Stimulated activated CD4-positive, alpha-beta T cell treated with anti-CD3 and anti-CD28 coated beads, Interleukin-4, amount 100 ng/mL, for 48 hours (primary cell): Measurements from ENCODE around the gene PKD1.

Experiments
- DNase-seq, 2 donors: peaks; one replicate each; pipeline ENCODE4 v3.0.0-alpha.2; 2020; ENCODE audit warnings: low read depth in 2 of 2

PKD1 gene

GRCh38 chr16:2074071-2074470 lies 61.6 kb downstream of the PKD1 start:
- no peak for DNase-seq

DNA sequence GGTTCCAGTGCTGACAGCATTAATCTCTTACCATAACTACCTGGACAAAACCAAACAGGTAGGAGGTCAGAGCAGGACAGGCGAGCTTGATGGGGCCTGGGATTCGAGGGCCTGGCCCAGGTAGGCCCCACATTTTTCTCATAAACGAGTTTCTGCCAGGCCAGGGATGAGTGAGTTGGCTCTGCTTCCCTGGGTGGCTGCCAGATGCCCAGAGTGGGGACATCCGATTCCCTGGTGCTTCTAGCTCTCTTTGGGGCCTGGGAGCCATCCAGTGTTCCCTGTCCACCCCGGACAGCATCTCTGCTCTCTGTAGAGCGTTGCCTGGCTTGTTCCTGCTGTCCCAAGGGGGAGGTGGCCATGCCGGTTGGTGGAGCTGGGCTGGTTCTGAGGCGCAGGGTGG lies 62.8 kb downstream of the PKD1 start:
- no peak for DNase-seq

- DNase-seq: no peak
Observed at GRCh38 chr16:2071454-2072202, 64.1 kb downstream of the PKD1 start.

- no peak for DNase-seq
Observed at GRCh38 chr16:2070576-2071453, 64.9 kb downstream of the PKD1 start.

DNA sequence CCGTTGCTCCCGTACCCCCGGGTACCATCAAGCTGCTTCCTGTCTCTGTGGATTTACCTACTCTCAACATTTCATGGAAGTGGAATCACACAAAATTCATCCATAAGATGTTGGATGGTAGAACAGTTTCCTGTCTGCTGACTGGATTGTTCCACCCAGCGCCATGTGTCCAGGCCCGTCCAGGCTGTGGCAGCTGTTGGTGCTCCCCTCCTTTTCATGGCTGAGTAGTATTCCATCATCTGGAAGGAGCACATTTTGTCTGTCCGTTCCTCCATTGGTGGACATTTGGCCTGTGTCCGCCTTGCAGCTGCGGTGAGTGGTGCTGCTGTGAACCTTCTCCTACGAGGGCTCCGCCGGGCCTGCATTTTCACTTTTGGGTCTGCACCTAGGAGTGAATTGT lies 69.6 kb downstream of the PKD1 start:
- no peak for DNase-seq

DNA sequence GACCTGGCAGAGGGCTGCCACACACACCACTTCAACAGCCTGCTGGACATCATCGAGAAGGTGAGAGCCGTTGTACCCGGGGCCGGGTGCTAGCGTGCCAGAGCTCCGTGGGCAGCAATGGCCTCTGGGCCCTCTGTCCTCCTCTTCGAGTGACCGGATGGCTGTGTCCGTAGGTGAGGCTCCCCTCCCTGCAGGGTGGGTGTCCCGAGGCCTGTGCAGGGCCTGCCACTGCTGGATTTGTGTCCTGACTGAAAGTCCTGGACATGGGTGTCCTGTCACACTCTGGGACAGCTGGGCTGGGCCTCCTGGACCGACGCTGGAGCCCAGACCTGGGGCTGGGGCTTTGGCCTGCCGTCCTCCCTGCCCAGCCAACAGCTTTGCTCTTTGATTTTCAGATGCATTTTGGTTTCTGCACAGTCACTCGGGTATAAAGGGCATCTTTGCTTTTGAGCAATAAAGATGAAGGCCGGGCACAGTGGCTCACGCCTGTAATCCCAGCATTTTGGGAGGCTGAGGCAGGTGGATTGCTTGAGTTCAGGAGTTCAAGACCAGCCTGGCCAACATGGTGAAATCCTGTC lies 71.2 kb downstream of the PKD1 start:
- no peak for DNase-seq

GRCh38 chr16:2063861-2064260 lies 71.8 kb downstream of the PKD1 start:
- DNase-seq: no peak

DNA sequence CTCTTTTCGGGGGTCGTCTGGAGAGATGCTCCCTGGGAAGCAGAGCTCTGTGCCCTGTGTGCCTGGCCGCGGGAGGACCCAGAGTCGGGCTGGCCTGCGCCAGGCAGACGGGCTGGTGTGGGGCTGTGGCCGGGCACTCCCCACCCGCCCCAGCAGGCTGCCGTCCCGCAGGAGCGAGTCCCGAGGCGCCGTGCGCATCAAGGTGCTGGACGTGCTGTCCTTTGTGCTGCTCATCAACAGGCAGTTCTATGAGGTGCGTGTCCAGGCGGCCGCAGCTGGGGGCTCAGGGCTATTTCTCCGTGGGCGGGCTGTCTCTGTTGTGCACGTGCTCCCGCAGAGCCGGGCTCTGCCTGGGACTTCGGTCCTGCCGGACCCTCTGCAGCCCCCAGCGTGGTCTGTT lies 72.9 kb downstream of the PKD1 start:
- DNase-seq: no peak

- DNase-seq: no peak
Observed at GRCh38 chr16:2061526-2061925, 74.2 kb downstream of the PKD1 start.

- DNase-seq: no peak
Observed at GRCh38 chr16:2061023-2061422, 74.7 kb downstream of the PKD1 start.

DNA sequence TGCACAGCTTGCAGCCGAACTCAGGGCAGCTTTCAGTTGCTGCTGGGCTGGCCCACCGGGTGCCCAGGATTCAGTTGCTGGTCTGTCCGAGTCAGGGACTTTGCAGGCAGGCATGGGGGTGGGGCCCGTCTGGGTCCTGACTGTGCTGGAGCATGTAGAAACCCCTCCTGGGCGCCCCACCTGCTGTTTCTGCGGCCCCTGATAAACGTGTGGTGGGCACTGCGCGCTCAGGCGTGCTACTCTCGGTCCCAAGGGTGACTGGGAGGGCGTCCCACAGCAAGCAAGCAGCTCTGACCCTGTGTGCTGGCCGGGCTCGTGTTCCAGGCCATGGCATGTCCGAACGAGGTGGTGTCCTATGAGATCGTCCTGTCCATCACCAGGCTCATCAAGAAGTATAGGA lies 75.4 kb downstream of the PKD1 start:
- no peak for DNase-seq

DNA sequence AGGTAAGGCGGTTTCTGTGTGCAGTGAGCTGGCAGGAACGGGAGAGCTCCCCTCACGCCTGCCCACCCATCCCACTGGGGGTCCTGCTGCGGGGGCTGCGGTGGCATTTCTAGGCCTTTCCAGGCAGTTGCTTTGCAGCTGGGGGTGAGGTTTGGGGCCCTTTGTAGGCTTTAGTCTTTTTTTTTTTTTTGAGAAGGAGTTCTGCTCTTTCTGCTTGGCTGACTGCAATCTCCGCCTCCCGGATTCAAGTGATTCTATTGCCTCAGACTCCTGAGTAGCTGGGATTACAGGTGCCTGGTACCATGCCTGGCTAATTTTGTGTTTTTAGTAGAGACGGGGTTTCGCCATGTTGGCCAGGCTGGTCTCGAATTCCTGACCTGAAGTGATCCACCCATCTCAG lies 76.8 kb downstream of the PKD1 start:
- no peak for DNase-seq

DNA sequence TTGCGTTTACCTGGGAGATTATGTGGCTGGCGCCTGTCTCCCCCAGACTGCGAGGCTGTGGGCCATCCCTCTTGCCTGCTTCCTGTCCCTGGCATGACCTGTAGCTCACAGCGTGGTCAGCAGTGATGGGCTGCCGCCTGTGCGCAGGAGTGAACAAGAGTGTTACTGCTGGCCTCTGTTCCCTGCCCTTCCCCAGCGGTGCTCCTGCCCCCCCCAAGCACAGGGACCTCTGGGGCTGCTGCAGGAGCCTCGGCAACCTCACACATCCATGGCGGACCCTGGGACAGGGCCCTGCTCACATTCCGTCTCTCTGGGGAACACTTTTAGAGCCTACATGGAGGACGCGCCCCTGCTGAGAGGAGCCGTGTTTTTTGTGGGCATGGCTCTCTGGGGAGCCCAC lies 77.3 kb downstream of the PKD1 start:
- DNase-seq: no peak

- DNase-seq: no peak
Observed at GRCh38 chr16:2057438-2057837, 78.3 kb downstream of the PKD1 start.

DNA sequence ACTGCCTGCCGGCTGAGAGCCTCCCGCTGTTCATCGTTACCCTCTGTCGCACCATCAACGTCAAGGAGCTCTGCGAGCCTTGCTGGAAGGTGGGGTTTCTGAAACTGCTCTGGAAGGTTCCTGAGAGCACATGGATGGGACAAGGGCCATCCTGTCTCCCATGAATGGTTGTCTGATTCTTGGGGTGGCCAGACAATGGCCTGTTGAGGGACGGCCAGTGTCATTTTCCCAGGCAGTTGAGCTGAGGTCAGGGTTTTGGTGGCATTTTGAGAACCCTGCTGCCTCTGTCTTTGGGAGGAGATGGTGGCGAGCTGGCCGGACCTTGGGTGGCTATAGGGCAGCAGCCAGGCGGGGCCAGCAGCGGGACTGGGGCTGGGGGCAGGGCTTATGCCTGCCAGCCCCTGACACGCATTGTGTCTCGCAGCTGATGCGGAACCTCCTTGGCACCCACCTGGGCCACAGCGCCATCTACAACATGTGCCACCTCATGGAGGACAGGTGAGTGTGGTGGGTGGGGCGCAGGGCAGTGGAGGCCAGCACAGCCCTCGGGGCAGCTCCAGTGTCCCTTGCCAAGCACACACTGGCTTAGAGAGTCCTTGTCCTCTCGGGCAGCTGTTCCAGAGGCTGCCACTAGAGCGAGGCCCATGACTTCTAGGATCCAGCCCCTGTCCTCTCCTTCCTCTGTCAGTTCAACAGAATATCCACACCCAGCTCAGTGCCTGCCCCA lies 78.9 kb downstream of the PKD1 start:
- no peak for DNase-seq

DNA sequence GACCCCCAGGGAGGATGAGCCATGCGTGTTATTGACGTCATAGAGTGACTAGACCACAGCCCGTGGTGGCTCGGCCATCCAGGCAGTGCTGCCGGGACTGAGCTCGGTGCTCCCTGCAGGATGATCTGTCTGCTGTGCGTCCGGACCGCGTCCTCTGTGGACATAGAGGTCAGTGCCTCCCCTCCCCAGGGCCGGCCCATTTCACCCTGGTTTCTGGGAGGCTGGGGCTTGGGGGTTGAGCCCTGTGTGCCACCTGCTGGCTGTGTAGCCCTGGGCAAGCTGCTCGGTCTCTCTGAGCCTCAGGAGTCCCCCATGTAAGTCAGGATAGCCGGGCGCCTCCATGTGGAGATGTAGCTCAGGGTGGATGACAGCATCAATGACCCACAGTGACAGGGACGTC lies 79.6 kb downstream of the PKD1 start:
- DNase-seq: no peak

DNA sequence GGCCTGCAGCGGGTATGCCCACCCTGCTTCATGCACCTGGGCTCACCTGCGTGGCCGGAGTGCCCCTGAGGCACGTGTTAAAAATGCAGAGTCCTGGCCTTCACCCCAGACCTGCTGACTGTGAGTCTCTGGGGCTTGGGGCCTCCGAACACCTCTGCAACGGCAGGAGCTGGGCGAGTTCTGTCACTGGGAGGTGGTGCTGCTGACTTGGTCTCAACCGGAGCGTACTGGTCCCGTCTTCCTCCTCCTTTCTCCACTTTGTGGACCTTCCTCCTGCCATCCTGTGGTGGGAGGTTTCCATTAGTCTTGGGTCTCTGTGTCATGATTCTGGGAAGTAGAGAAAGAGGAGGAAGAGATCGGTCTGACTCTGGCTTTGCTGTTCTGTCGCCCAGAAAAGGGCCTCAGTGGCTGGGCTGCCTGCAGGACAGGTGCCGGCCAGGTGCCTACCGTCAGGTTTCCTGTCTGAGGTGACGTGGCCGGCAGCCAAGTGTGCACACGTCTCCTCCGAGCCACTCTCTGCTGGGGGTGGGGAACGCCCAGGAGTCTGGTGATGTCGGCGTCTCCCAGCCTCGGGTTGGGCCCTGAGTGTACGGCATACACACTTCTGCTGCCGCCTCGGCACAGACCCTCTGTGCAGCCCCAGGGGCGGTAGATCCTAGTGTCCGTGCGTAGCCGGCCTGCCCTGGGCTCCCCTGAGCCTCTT lies 81.0 kb downstream of the PKD1 start:
- no peak for DNase-seq

GRCh38 chr16:2053897-2054296 lies 81.8 kb downstream of the PKD1 start:
- DNase-seq: no peak

GRCh38 chr16:2053211-2053610 lies 82.5 kb downstream of the PKD1 start:
- DNase-seq: no peak

- DNase-seq: no peak
Observed at GRCh38 chr16:2048116-2048543, 87.6 kb downstream of the PKD1 start.

GRCh38 chr16:2047330-2048115 lies 88.2 kb downstream of the PKD1 start, which contains the start of the genes NTHL1 and TSC2:
Gene NTHL1 (minus strand): TSS chr16:2047834. CDS start chr16:2047823, 11 bp downstream.
Gene TSC2 (plus strand): TSS chr16:2047985. CDS start chr16:2048616, 631 bp downstream.
- peak; percentile 90 to 91 for DNase-seq
